ENCODE data around the gene ZNF41.

DNA sequence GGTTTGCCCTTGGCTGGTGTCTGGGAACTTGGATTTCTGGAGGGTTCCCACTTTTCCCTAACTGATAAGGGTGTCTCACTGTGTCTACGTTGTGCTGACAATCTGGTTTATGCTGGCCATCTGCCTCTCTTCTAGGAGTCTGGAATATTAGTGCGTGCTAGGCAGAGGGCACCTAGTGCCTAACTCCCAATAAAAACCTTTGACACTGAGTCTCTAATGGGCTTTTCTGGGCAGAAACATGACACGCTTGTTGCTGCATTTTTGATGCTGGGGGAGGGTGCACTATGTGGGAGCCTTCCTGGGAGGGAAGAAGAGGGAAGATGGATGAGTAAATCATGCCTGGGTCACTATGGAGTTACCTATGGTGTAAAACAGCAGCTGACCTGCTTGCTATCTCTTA, 16.3 kb upstream of the ZNF41 start:
- TF ChIP-seq, protein P1, sequence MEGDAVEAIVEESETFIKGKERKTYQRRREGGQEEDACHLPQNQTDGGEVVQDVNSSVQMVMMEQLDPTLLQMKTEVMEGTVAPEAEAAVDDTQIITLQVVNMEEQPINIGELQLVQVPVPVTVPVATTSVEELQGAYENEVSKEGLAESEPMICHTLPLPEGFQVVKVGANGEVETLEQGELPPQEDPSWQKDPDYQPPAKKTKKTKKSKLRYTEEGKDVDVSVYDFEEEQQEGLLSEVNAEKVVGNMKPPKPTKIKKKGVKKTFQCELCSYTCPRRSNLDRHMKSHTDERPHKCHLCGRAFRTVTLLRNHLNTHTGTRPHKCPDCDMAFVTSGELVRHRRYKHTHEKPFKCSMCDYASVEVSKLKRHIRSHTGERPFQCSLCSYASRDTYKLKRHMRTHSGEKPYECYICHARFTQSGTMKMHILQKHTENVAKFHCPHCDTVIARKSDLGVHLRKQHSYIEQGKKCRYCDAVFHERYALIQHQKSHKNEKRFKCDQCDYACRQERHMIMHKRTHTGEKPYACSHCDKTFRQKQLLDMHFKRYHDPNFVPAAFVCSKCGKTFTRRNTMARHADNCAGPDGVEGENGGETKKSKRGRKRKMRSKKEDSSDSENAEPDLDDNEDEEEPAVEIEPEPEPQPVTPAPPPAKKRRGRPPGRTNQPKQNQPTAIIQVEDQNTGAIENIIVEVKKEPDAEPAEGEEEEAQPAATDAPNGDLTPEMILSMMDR (IDR thresholded peaks at IDR 0.05; ENCODE audit: borderline replicate concordance, extremely low read depth, low read length, poor library complexity, severe bottlenecking) = no peak
- no peak for TF ChIP-seq EZH2 (IDR thresholded peaks at IDR 0.05; ENCODE audit: borderline replicate concordance, low read depth, low read length, severe bottlenecking)

Data from DND-41 (cell line).